ENCODE measurements around the gene PPP1R13L.
"Not testable (repeated sequence)": the region's sequence is repeated elsewhere in the genome, so short reads cannot be mapped to it uniquely, and the experiment has no call there.

The PPP1R13L gene

DNA sequence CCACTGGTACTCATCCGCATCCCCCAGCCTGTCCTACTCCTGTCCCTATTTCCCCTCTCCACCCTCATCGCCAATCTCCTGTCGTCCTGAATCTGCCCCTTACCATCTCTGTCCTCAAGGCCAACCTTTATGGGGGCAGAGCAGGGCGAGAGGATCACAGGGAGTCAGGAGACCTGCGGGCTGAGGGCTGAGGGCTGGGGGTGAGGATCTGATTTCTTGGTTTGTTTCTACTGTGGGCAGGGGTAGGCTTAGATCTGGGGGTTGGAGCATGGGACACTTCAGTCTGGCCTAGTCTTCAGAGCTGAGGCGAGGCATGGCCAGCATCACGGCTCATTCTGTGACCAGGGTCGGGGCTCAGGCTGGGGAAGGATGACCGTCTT is 35.4 kb upstream of the PPP1R13L start:
- no peak for TF ChIP-seq ZFX (IDR thresholded peaks at IDR 0.05; ENCODE audit: borderline replicate concordance)
- no peak for TF ChIP-seq CTCF (IDR thresholded peaks at IDR 0.05)
- peak overlapping the region; percentile 79 for H3K27ac ChIP-seq

DNA sequence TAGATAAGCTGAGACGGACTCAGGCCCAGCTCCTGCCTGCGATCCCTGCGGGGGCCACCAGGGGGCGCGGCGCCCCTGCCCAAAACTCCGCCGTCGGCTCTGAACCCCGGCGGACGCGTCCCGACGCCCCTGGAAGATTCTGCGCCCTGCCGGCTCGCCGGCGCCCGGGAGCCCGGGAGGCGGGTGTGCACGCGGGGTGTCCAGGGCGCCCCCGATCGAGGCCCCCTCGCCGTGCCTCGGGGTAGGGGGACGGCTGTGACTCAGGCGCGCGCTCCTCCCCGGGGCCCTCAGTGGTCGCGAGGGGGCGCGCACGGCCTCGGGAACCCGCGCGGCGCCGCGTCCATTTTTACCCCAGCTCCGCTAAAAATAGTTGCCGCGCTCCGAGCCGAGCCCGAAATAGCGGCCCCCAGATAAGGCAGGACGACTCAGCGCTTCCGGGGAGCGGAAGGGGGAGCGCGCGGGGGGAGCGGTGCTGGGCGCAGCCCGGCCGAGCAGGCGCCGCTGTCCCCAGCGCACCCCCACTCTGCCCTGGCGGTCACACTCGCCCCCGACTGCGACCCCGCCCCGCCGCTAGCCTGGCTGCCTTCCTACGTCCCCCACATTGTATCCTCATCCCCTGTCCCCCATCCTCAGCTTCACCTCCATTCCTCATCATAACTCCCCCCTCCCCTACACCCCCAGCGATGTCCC is 34.8 kb upstream of the PPP1R13L start:
- TF ChIP-seq CTCF (IDR thresholded peaks at IDR 0.05): peak; percentile 100
- TF ChIP-seq ZFX (IDR thresholded peaks at IDR 0.05; ENCODE audit: borderline replicate concordance): no peak
- peak overlapping the region; percentile 79 for H3K27ac ChIP-seq

- TF ChIP-seq ZFX (IDR thresholded peaks at IDR 0.05; ENCODE audit: borderline replicate concordance) (no peak), CTCF (IDR thresholded peaks at IDR 0.05) (no peak)
- H3K27ac ChIP-seq: peak overlapping the region; percentile 79
These were observed 34.3 kb upstream of the PPP1R13L start for GRCh38 chr19:45439190-45439568.

DNA sequence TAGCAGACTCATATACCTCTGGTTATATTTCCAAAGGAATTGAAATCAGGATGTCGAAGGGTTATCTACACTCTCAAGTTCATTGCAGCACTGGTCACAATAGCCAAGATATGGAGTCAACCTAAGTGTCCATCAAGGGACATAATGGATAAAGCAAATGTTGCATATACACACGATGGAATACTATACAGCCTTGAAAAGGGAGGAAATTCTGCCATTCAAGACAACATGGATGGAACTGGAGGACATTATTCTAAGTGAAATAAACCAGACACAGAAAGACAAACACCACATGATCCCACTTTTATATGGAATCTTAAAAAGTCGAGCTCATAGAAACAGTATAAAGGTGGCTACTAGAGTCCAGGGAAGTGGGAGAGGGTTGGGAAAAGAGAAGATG is 32.5 kb upstream of the PPP1R13L start:
- TF ChIP-seq CTCF (IDR thresholded peaks at IDR 0.05) (no peak), ZFX (IDR thresholded peaks at IDR 0.05; ENCODE audit: borderline replicate concordance) (no peak)
- H3K27ac ChIP-seq: no peak overlapping the region

DNA sequence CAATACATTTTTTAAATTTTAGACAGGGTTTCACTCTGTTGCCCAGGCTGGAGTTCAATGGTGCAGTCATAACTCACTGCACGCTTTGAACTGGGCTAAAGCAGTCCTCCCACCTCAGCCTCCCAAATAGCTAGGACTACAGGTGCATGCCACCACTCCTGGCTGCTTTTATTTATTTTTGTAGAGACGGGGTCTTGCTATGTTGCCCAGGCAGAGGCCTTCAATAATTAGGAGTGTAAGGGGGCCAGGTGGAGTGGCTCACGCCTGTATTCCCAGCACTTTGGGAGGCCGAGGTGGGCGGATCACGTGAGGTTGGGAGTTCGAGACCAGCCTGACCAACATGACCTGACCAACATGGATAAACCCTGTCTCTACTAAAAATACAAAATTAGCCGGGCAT is 27.7 kb upstream of the PPP1R13L start:
- H3K27ac ChIP-seq: not testable (repeated sequence)

- H3K27ac ChIP-seq: not testable (repeated sequence)
These were observed 26.1 kb upstream of the PPP1R13L start for GRCh38 chr19:45431008-45431407.

GRCh38 chr19:45429896-45430295 is 25.0 kb upstream of the PPP1R13L start:
- not testable (repeated sequence) for H3K27ac ChIP-seq

GRCh38 chr19:45428384-45429231 is 23.7 kb upstream of the PPP1R13L start:
- TF ChIP-seq ZFX (IDR thresholded peaks at IDR 0.05; ENCODE audit: borderline replicate concordance) (no peak), CTCF (IDR thresholded peaks at IDR 0.05) (peak; percentile 71)
- H3K27ac ChIP-seq: 0 out of 2 replicates have a peak overlapping the region, but pooled peaks have one; percentile 100

Measured in 22Rv1 (cell line).